ENCODE data around the gene GPSM3. TPM values are rescaled to one million over a fixed set of nuclear protein-coding genes. Genes with fewer than 3 reads are reported as not detected.

Gene GPSM3
- polyA plus RNA-seq, 1 experiment = 4.7 TPM

- TF ChIP-seq, protein P1, sequence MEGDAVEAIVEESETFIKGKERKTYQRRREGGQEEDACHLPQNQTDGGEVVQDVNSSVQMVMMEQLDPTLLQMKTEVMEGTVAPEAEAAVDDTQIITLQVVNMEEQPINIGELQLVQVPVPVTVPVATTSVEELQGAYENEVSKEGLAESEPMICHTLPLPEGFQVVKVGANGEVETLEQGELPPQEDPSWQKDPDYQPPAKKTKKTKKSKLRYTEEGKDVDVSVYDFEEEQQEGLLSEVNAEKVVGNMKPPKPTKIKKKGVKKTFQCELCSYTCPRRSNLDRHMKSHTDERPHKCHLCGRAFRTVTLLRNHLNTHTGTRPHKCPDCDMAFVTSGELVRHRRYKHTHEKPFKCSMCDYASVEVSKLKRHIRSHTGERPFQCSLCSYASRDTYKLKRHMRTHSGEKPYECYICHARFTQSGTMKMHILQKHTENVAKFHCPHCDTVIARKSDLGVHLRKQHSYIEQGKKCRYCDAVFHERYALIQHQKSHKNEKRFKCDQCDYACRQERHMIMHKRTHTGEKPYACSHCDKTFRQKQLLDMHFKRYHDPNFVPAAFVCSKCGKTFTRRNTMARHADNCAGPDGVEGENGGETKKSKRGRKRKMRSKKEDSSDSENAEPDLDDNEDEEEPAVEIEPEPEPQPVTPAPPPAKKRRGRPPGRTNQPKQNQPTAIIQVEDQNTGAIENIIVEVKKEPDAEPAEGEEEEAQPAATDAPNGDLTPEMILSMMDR (IDR thresholded peaks at IDR 0.05; ENCODE audit: low read depth, low read length) = no peak
- no peak for DNase-seq (ENCODE audit: low read depth, low spot score)
- H3K9me3 ChIP-seq (ENCODE audit: control insufficient read depth, insufficient read depth, low read length) = peaks cover under 1% of the 10 kb centered on the region; the same call in 1 of the 2 replicates
- POLR2A ChIA-PET = no interaction called here
- H3K4me3 ChIP-seq (ENCODE audit: low read depth, low read length) = no peak within 1 kb of the TSS
- CTCF ChIA-PET = no interaction called here
- H3K27ac ChIP-seq (ENCODE audit: low read depth, low read length) = no peak within 1 kb of the TSS
- no peaks in the 10 kb centered on the region for H3K27me3 ChIP-seq (ENCODE audit: control insufficient read depth, insufficient read depth, low read length)
Measured at GRCh38 chr6:32184084-32184640, 8.3 kb downstream of the GPSM3 start, which contains the start of gene AGER. TSS of gene AGER (minus strand) at chr6:32184253. CDS start at chr6:32184222, 31 bp downstream.

- H3K4me3 ChIP-seq (ENCODE audit: low read depth, low read length) = no peak overlapping the region
- ChIA-PET POLR2A (no interaction called here), CTCF (no interaction called here)
- H3K27ac ChIP-seq (ENCODE audit: low read depth, low read length) = no peak overlapping the region
- H3K27me3 ChIP-seq (ENCODE audit: control insufficient read depth, insufficient read depth, low read length) = no peaks in the 10 kb centered on the region
- DNase-seq (ENCODE audit: low read depth, low spot score) = no peak
- H3K9me3 ChIP-seq (ENCODE audit: control insufficient read depth, insufficient read depth, low read length) = no peaks in the 10 kb centered on the region
- TF ChIP-seq, protein P1 (IDR thresholded peaks at IDR 0.05; ENCODE audit: low read depth, low read length) = no peak
Measured at GRCh38 chr6:32183483-32184083, 8.9 kb downstream of the GPSM3 start.

DNA sequence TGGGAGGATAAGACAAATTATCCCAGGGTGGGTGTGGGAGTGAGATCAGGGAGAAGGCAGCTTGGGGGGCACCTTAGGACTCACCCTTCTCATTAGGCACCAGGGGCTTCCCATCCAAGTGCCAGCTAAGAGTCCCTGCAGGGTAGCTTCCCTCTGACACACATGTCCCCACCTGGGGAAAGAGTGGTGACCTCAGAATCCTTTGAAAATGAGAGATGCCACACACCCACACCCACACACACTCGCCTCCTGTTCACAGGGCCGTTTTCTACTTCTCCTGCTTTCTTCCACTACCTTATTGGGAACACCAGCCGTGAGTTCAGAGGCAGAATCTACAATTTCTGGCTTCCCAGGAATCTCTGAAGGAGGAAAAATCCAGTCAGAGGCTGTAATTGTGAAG, 9.4 kb downstream of the GPSM3 start:
- no peak overlapping the region for H3K4me3 ChIP-seq (ENCODE audit: low read depth, low read length)
- ChIA-PET POLR2A (no interaction called here), CTCF (no interaction called here)
- no peaks in the 10 kb centered on the region for H3K9me3 ChIP-seq (ENCODE audit: control insufficient read depth, insufficient read depth, low read length)
- H3K27me3 ChIP-seq (ENCODE audit: control insufficient read depth, insufficient read depth, low read length) = no peaks in the 10 kb centered on the region
- DNase-seq (ENCODE audit: low read depth, low spot score) = no peak
- TF ChIP-seq, protein P1 (IDR thresholded peaks at IDR 0.05; ENCODE audit: low read depth, low read length) = no peak
- no peak overlapping the region for H3K27ac ChIP-seq (ENCODE audit: low read depth, low read length)

GRCh38 chr6:32182555-32182981, 9.9 kb downstream of the GPSM3 start:
- Histone ChIP-seq H3K27ac (ENCODE audit: low read depth, low read length) (no peak overlapping the region), H3K27me3 (ENCODE audit: control insufficient read depth, insufficient read depth, low read length) (no peaks in the 10 kb centered on the region), H3K9me3 (ENCODE audit: control insufficient read depth, insufficient read depth, low read length) (no peaks in the 10 kb centered on the region), H3K4me3 (ENCODE audit: low read depth, low read length) (no peak overlapping the region)
- TF ChIP-seq, protein P1 (IDR thresholded peaks at IDR 0.05; ENCODE audit: low read depth, low read length) = no peak
- CTCF ChIA-PET = interaction anchor here (0.8 kb wide), 1 partner anchor 66 kb away, joined by 3 read pairs; no protein-coding TSS in a partner anchor
- no peak for DNase-seq (ENCODE audit: low read depth, low spot score)
- POLR2A ChIA-PET = no interaction called here

DNA sequence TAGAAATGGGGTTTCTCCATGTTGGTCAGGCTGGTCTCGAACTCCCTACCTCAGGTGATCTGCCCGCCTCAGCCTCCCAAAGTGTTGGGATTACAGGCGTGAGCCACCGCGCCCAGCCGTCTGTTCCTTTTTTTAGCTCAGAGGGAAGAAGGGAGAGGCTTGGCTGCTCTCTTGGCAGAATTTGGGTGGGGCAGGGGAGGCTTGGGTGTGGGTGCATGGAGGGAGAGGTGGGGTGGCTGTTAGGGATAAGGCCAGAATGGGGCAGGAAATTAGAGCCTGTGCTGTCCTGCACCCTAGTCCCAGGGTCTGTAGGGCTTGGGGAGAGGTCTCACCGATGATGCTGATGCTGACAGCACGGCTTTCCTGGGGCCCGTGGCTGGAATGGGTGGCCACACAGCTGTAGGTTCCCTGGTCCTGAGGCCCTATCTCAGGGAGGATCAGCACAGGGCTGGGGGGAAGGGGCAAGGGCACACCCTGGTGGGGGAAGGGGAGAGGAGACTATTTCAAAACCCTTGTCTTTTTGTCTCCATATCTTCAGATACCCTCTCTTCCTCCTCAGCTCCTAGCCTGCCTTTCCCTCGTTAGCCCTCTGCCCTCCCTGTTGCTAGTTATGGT, 10.4 kb downstream of the GPSM3 start:
- TF ChIP-seq, protein P1 (IDR thresholded peaks at IDR 0.05; ENCODE audit: low read depth, low read length) = no peak
- POLR2A ChIA-PET = no interaction called here
- Histone ChIP-seq H3K27ac (ENCODE audit: low read depth, low read length) (no peak overlapping the region), H3K27me3 (ENCODE audit: control insufficient read depth, insufficient read depth, low read length) (no peaks in the 10 kb centered on the region), H3K9me3 (ENCODE audit: control insufficient read depth, insufficient read depth, low read length) (no peaks in the 10 kb centered on the region), H3K4me3 (ENCODE audit: low read depth, low read length) (no peak overlapping the region)
- DNase-seq (ENCODE audit: low read depth, low spot score) = no peak
- CTCF ChIA-PET = interaction anchor here (0.8 kb wide), 1 partner anchor 65 kb away, joined by 3 read pairs; no protein-coding TSS in a partner anchor

Data from AG04450 (cell line).